ENCODE results near the gene GPN2. TPM values are rescaled to one million over a fixed set of nuclear protein-coding genes. Genes with fewer than 3 reads are reported as not detected.
"Not testable (repeated sequence)": the region's sequence is repeated elsewhere in the genome, so short reads cannot be mapped to it uniquely, and the experiment has no call there.

Gene GPN2
- polyA plus RNA-seq, 5 donors = 25.5 to 33.9 (median 30.9) TPM

DNA sequence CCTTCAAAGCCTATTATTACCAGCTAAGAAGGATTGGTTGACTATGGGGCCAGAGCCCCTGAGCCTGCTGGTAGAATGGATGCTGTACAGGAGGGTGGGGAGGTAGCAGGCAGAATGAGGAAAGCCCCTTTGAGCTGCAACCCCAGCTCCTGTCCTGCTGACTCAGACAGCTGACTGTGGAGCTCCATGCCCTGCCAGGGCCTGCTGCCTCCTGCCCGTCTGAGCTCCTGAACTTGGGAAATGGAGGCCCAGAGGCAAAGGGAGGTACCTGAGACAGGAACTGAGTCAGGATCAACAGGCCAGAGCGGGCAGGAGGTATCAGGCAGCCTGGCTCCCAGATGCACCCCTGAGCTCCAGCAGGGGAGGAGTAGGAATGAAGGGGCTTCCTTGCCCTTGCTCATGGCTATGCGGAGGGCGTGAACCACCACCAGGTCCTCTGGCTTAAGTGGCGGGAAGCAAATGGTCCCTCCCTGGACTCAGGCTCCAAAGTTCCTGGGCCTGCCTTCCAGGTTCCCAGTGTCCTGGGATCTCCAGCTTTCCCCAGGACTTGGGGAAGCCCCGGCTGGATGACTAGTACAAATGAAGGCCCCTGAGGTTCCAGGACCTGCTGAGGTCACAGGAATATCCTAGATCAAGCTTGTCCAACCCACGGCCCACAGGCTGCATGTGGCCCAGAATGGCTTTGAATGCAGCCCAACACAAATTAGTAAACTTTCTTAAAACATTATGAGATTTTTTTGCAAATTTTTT is 31.0 kb downstream of the GPN2 start:
- DNase-seq = no peak

GRCh38 chr1:26858160-26858559 is 31.9 kb downstream of the GPN2 start:
- DNase-seq = no peak

- DNase-seq = no peak
Measured at GRCh38 chr1:26857473-26858060, 32.5 kb downstream of the GPN2 start.

- no peak for DNase-seq
Measured at GRCh38 chr1:26856604-26857469, 33.2 kb downstream of the GPN2 start.

GRCh38 chr1:26856181-26856580 is 33.9 kb downstream of the GPN2 start:
- no peak for DNase-seq

- DNase-seq = no peak
Measured at GRCh38 chr1:26855636-26856035, 34.4 kb downstream of the GPN2 start.

DNA sequence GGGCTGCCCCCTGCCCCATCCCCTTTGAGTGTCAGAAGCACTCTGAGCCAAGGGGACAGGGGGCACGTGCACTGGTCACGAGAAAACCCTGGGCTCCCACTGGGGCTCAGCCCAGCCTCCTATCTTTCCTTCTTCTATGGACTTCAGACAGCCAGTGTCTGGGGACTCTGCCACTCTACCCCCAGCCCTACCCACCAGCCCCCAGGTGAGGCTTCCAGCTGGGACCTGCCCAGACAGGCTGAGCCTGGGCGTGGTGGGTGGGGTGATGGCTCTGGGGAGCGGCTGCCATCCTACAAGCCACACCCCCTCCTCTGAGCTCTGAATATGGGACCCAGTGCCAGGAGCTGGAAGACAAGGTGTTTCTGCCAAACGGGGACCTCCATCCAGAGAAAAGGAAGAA is 35.2 kb downstream of the GPN2 start:
- no peak for DNase-seq

- no peak for DNase-seq
Measured at GRCh38 chr1:26853600-26853999, 36.5 kb downstream of the GPN2 start.

- peak; percentile 34 to 51 for DNase-seq
Measured at GRCh38 chr1:26853156-26853555, 36.9 kb downstream of the GPN2 start.

GRCh38 chr1:26852701-26853100 is 37.4 kb downstream of the GPN2 start:
- DNase-seq = no peak

DNA sequence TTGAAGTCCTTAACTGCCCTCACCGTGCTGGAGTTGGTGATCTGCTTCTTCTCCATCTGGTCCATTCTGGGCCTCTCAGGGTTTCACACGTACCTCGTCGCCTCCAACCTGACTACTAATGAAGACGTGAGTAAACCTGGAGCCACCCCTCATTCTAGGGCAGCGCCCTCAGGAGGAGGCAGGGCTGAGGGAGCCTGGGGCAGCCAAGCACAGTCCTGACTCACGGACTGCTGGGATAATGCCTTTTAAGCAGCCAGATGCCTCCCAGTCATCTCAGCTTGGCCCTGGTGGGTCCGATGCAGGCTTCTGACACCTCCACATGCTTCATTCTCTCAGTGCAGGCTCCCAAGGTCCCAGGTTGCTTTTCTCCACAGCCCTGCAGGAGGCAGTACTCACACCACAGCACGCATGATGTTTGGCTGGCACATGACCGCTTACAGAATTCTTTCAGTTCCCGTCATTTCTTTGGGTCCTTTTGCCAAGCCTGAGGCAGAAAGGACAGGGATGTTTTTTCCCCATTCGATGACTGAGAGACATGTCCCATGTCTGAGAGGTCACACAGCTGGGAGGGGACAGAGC is 38.9 kb downstream of the GPN2 start:
- no peak for DNase-seq

- peak in 1 of 2 donors; percentile 56 for DNase-seq
Measured at GRCh38 chr1:26848941-26849774, 40.9 kb downstream of the GPN2 start.

GRCh38 chr1:26848499-26848898 is 41.6 kb downstream of the GPN2 start:
- no peak for DNase-seq

DNA sequence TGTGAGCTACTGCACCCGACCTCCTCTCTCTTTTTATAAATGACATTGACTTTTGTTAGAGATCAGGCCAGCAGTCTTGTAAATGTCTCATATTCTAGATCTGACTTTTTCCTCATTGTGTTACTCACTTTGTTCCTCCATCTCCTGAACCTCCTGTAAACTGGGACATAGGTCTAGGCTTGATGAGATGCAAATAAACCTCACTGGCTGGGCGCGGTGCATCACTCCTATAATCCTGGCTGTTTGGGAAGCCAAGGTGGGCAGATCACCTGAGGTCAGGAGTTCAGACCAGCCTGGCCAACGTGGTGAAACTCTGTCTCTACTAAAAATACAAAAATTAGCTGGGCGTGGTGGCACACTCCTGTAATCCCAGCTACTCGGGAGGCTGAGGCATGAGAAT is 42.3 kb downstream of the GPN2 start:
- not testable (repeated sequence) for DNase-seq

DNA sequence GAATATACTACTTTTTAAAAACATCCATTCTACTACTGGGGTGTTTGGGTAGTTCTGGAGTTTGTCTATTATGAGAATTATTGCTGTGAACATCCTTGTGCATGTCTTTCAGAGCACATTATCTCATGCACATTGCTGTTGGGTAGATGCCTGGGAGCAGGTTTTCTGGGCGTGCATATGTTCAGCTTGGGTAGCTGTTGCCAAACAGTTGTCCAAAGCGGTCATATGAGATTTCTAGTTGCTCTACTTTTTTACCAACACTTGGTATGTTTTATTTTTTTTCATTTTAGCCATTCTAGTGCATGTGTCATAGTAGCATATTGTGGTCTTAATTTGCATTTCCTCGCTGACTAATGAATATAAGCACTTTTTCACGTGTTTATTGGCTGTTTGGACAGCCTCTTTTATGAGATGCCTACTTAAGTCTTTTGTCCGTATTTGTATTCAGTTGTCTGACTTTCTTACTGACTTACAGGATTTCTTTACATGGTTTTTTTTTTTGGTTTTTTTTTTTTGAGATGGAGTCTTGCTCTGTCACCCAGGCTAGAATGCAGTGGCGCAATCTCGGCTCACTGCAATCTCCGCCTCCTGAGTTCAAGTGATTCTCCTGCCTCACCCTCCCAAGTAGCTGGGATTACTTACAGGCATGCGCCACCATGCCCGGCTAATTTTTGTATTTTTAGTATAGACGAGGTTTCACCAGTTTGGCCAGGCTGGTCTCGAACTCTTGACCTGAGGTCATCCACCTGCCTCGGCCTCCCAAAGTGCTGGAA is 45.5 kb downstream of the GPN2 start:
- no peak for DNase-seq

DNA sequence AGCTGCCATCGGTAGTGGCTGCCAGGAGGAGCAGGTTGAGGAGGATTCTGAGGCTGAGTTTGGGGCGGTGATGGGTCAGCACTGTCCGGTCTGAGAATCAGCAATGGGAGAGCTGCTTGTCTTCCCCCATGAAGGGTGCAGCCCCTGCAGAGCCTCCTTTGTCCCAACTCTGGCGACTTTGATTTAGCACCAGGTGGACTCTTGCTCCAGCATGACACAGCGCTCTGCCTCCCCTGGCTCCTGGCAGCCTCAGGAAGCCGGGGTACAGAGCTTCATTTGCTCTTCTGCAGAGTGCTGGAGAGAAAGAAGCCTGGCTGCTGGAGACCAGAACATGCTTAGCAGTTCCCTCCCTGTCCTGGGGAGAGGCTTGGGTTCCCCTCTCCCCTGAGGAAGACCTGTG is 50.3 kb downstream of the GPN2 start:
- no peak for DNase-seq

GRCh38 chr1:26839339-26839722 is 50.8 kb downstream of the GPN2 start:
- DNase-seq = no peak

DNA sequence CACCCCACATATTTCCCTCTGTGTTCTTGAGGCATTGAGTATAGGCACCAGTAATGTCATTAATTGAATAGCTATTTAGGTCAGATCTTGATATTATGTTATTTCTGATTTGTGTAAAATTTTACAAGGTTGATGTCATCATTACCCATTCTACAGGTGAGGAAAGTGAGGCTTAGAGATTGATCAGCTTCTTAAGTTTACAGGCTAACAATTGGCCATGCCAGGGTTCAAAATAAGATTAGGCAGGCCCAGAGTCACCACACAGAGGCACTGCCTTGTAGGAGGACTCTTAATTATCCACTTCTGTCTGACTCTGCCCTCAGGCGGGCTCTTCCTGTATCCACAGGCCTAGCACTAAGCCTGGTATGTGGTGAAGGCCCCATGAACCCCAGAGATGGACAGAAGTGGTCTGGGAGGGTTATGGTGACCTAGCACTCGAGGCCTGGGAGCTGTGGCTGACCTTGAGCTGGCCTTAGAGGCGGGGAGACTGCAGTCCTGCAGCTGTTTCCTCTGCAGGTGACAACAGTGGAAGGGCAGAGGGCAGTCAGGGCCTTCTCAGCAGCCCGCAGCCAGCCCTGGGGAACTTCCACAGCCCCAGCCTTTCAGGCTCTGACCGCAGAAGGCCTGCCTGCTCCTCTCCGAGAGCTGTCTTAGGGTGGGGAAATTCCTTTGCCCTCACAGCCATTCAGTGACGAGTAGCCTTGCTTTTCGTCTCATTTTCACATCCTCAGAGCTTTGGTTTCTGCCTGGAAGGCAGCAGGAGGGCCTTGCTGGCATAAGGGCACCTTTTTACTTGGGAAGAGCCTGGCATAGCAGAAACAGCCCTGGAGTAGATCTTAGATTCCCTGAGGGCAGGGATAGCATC is 51.4 kb downstream of the GPN2 start:
- DNase-seq = no peak

DNA sequence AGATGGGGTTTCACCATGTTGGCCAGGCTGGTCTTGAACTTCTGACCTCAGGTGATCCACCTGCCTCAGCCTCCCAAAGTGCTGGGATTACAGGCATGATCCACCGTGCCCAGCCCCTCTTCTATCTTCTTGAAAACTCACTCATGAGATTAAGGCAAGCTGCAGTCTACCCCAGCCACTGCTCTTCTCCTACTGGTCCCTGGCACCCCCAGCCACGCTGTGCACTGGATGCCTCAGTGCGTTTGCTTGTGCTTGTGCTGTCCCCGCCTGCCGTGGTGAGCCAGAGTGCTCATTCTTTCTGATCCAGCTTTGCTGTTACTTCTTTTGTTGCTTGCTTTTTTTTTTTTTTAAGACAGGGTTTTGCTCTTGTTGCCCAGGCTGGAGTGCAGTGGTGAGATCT is 52.4 kb downstream of the GPN2 start:
- DNase-seq = not testable (repeated sequence)
